IMR-90 (cell line): ENCODE results near the gene FUBP3.

Source experiments
- MAZ ChIP-seq: IDR thresholded peaks from 2 replicates; pipeline ENCODE4 v1.6.1; 2012; ENCODE audit warnings: low read depth, mild to moderate bottlenecking, low read length, improper control_type of control experiment, moderate library complexity, borderline replicate concordance
- TF ChIP-seq, protein P1 (sequence below): conservative IDR thresholded peaks from 2 replicates; pipeline ENCODE4 v1.5.1; 2012; ENCODE audit warnings: mild to moderate bottlenecking, low read depth, low read length, improper control_type of control experiment

DNA sequence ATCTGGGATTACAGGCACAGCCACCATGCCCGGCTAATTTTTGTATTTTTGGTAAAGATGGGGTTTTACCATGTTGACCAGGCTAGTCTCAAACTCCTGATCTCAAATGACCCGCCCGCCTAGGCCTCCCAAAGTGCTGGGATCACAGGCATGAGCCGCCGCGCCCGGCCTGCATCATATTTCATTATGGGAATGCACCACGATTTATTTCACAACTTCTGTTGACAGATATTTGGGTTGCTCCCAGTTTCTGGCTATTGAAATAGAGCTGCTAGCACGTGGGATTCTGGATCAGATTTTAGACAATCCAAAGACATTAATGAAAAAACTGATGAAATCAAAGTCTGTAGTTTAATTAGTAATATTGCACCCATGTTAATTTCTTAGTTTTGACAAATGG lies 48.4 kb upstream of the FUBP3 start:
- TF ChIP-seq MAZ = no peak
- TF ChIP-seq, protein P1, sequence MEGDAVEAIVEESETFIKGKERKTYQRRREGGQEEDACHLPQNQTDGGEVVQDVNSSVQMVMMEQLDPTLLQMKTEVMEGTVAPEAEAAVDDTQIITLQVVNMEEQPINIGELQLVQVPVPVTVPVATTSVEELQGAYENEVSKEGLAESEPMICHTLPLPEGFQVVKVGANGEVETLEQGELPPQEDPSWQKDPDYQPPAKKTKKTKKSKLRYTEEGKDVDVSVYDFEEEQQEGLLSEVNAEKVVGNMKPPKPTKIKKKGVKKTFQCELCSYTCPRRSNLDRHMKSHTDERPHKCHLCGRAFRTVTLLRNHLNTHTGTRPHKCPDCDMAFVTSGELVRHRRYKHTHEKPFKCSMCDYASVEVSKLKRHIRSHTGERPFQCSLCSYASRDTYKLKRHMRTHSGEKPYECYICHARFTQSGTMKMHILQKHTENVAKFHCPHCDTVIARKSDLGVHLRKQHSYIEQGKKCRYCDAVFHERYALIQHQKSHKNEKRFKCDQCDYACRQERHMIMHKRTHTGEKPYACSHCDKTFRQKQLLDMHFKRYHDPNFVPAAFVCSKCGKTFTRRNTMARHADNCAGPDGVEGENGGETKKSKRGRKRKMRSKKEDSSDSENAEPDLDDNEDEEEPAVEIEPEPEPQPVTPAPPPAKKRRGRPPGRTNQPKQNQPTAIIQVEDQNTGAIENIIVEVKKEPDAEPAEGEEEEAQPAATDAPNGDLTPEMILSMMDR = no peak
